ENCODE results near the gene ANKRD9.

Gene ANKRD9

GRCh38 chr14:102479107-102479506 is 30.5 kb downstream of the ANKRD9 start:
- in situ Hi-C loops (cut with MboI; ENCODE audit: low sequenced_read_pairs), result no loop called here

GRCh38 chr14:102474934-102475333 is 34.6 kb downstream of the ANKRD9 start:
- in situ Hi-C loops (cut with MboI; ENCODE audit: low sequenced_read_pairs), result no loop called here

GRCh38 chr14:102473559-102473958 is 36.0 kb downstream of the ANKRD9 start:
- in situ Hi-C loops (cut with MboI; ENCODE audit: low sequenced_read_pairs), result no loop called here

- in situ Hi-C loops (cut with MboI; ENCODE audit: low sequenced_read_pairs), result no loop called here
Measured at GRCh38 chr14:102472791-102473150, 36.8 kb downstream of the ANKRD9 start.

GRCh38 chr14:102471921-102472790 is 37.4 kb downstream of the ANKRD9 start:
- in situ Hi-C loops (cut with MboI; ENCODE audit: low sequenced_read_pairs), result no loop called here

GRCh38 chr14:102469261-102469660 is 40.3 kb downstream of the ANKRD9 start:
- in situ Hi-C loops (cut with MboI; ENCODE audit: low sequenced_read_pairs), result no loop called here

- in situ Hi-C loops (cut with MboI; ENCODE audit: low sequenced_read_pairs), result no loop called here
Measured at GRCh38 chr14:102464846-102465341, 44.7 kb downstream of the ANKRD9 start.

- in situ Hi-C loops (cut with MboI; ENCODE audit: low sequenced_read_pairs), result no loop called here
Measured at GRCh38 chr14:102464006-102464405, 45.6 kb downstream of the ANKRD9 start.

GRCh38 chr14:102462391-102462790 is 47.2 kb downstream of the ANKRD9 start:
- in situ Hi-C loops (cut with MboI; ENCODE audit: low sequenced_read_pairs), result no loop called here

GRCh38 chr14:102461490-102462338 is 47.9 kb downstream of the ANKRD9 start:
- in situ Hi-C loops (cut with MboI; ENCODE audit: low sequenced_read_pairs), result no loop called here

GRCh38 chr14:102457509-102457908 is 52.1 kb downstream of the ANKRD9 start:
- in situ Hi-C loops (cut with MboI; ENCODE audit: low sequenced_read_pairs), result no loop called here

GRCh38 chr14:102454711-102455110 is 54.9 kb downstream of the ANKRD9 start:
- in situ Hi-C loops (cut with MboI; ENCODE audit: low sequenced_read_pairs), result no loop called here

GRCh38 chr14:102452302-102452701 is 57.3 kb downstream of the ANKRD9 start:
- in situ Hi-C loops (cut with MboI; ENCODE audit: low sequenced_read_pairs), result no loop called here
